ENCODE data around the gene CLEC4E. TPM values are rescaled to one million over a fixed set of nuclear protein-coding genes. Genes with fewer than 3 reads are reported as not detected.

Gene CLEC4E
- total and polyA plus RNA-seq, 2 experiments from 2014 or later = not detected

DNA sequence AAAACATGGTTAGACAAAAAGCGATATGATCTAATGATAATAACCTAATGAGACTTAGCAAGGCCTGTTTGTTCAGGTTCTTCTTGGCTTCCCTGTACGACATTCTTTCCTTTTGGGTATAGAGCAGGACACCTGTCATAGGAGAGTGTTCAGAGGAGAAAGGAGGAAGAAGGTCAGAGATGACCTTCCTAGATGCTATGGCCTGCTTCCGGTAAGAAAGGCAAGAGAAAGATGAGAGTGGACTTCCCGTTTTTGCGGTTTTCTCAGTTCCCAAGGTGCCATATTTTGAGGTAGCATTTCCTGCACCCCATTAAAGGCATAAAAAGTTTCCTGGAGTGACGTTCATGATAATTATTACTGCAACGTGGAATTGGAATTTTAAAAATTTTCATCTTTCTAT, 8.7 kb downstream of the CLEC4E start:
- Histone ChIP-seq H2AFZ (no peak overlapping the region), H3K27ac (no peak overlapping the region), H3K9me3 (ENCODE audit: low read depth) (no peaks in the 10 kb centered on the region), H3K4me2 (ENCODE audit: unreplicated experiment) (no peak overlapping the region), H3K4me1 (ENCODE audit: insufficient read depth) (no peaks in the 10 kb centered on the region), H4K20me1 (ENCODE audit: insufficient read depth) (no peaks in the 10 kb centered on the region), H3K4me3 (no peak overlapping the region), H3K79me2 (ENCODE audit: insufficient read depth) (no peaks in the 10 kb centered on the region), H3K27me3 (replicated peaks; ENCODE audit: insufficient read depth) (0 out of 2 replicates have a peak, but pooled peaks cover 6% of the 10 kb centered on the region), H3K9me2 (ENCODE audit: insufficient read depth) (no peaks in the 10 kb centered on the region), H3K9ac (no peak overlapping the region), H3K36me3 (ENCODE audit: low read depth) (no peaks in the 10 kb centered on the region), H3F3A (ENCODE audit: insufficient read depth) (no peaks in the 10 kb centered on the region)
- DNase-seq = no peak
- in situ Hi-C loops (cut with MboI) = no loop called here
- 49 to 53% methylated on average over 7 of the region's 7 CpGs for WGBS, 2 experiments (ENCODE audit: low coverage in 1 of 2, low lambda C conversion rate in 2 of 2, missing lambda C conversion rate in 2 of 2)
- TF ChIP-seq EZH2phosphoT487 (IDR thresholded peaks at IDR 0.05; ENCODE audit: insufficient read depth, low read depth) (no peak), EZH2 (IDR thresholded peaks at IDR 0.05; ENCODE audit: insufficient read depth, poor library complexity, severe bottlenecking) (no peak)

DNA sequence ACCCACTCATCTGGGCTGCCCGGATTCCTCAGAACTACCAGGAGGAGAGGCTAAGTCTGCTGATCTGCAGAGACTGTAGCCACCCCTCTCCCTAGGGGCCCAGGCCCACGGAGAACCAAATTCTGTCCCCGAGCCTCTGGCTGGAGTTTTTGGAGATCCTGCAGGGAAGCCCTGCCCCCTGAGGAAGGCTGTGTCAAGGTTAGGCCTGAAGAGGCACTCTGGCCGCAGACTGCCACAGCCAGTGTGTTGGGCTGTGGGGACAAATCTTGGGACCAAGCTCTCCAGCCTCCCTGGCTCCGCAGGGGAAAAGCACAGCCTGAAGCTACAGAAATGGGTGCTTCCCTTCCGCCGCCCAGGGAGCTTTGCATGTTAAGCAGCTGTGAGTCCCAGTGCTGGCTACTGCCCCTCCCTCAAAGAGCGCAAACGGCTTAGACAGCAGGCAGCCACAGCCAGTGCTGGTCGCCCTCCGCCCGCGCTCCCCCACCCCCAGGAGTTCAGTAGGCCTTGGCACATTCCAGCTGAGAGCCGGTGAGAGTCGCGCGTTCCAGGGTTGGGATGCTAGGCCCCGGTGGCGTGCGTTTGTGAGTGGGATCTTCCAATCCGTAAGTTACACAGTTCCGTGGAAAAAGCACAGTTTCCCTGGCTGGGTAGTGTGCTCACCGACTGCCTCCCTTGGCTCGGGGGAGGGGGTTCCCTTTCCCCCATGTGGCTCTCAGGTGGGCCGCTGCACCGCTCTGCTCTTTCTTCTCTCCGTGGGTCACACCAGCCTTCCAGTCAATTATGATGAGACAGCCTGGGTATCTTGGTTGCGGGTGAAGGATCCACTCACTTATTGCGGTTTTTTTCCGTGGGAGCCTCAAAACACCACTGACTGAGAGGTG, 13.2 kb downstream of the CLEC4E start:
- H3K4me1 ChIP-seq (ENCODE audit: insufficient read depth) = no peaks in the 10 kb centered on the region
- no peaks in the 10 kb centered on the region for H3K9me3 ChIP-seq (ENCODE audit: low read depth)
- no peak overlapping the region for H2AFZ ChIP-seq
- H3K9me2 ChIP-seq (ENCODE audit: insufficient read depth) = no peaks in the 10 kb centered on the region
- H3K9ac ChIP-seq = no peak overlapping the region
- H3K4me2 ChIP-seq (ENCODE audit: unreplicated experiment) = no peak overlapping the region
- 0 out of 2 replicates have a peak, but pooled peaks cover 9% of the 10 kb centered on the region for H3K27me3 ChIP-seq (replicated peaks; ENCODE audit: insufficient read depth)
- no peak for TF ChIP-seq EZH2 (IDR thresholded peaks at IDR 0.05; ENCODE audit: insufficient read depth, poor library complexity, severe bottlenecking)
- no peak for TF ChIP-seq EZH2phosphoT487 (IDR thresholded peaks at IDR 0.05; ENCODE audit: insufficient read depth, low read depth)
- 42 to 43% methylated on average over 29 to 30 of the region's 30 CpGs for WGBS, 2 experiments (ENCODE audit: low coverage in 1 of 2, low lambda C conversion rate in 2 of 2, missing lambda C conversion rate in 2 of 2)
- H3K4me3 ChIP-seq = no peak overlapping the region
- no peak overlapping the region for H3K27ac ChIP-seq
- no peak for DNase-seq
- H3K36me3 ChIP-seq (ENCODE audit: low read depth) = no peaks in the 10 kb centered on the region
- in situ Hi-C loops (cut with MboI) = no loop called here
- no peaks in the 10 kb centered on the region for H3K79me2 ChIP-seq (ENCODE audit: insufficient read depth)
- no peaks in the 10 kb centered on the region for H3F3A ChIP-seq (ENCODE audit: insufficient read depth)
- H4K20me1 ChIP-seq (ENCODE audit: insufficient read depth) = no peaks in the 10 kb centered on the region

DNA sequence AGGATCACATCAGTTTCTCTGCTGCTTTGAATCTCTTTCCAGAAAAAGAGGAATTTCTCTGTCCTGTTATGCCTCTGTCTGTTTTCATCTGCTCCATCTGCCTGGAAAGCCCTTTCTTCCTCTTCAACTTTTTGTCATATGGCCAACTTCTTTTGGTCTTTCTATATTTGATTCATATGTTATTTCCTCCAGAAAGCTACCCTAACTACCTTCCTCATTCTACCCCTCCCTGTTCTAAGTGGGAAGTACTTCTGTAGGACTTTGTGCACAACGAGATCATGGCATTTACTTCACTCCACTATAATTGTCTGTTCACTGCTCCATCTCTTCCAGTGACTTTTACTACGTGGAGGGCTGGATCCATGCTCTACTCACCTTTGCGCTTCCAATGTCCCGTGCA, 21.5 kb downstream of the CLEC4E start:
- H3K27me3 ChIP-seq (replicated peaks; ENCODE audit: insufficient read depth) = no peaks in the 10 kb centered on the region
- no peaks in the 10 kb centered on the region for H3K4me1 ChIP-seq (ENCODE audit: insufficient read depth)
- H3K4me2 ChIP-seq (ENCODE audit: unreplicated experiment) = no peak overlapping the region
- H3K9ac ChIP-seq = no peak overlapping the region
- H3K9me3 ChIP-seq (ENCODE audit: low read depth) = no peaks in the 10 kb centered on the region
- no peaks in the 10 kb centered on the region for H3K36me3 ChIP-seq (ENCODE audit: low read depth)
- H4K20me1 ChIP-seq (ENCODE audit: insufficient read depth) = no peaks in the 10 kb centered on the region
- no peak for DNase-seq
- no peak overlapping the region for H3K4me3 ChIP-seq
- no peak overlapping the region for H2AFZ ChIP-seq
- H3K79me2 ChIP-seq (ENCODE audit: insufficient read depth) = no peaks in the 10 kb centered on the region
- in situ Hi-C loops (cut with MboI) = no loop called here
- H3K9me2 ChIP-seq (ENCODE audit: insufficient read depth) = no peaks in the 10 kb centered on the region
- H3F3A ChIP-seq (ENCODE audit: insufficient read depth) = no peaks in the 10 kb centered on the region
- H3K27ac ChIP-seq = no peak overlapping the region
- WGBS, 2 experiments (ENCODE audit: low coverage in 1 of 2, low lambda C conversion rate in 2 of 2, missing lambda C conversion rate in 2 of 2) = 37 to 40% methylated on average over 4 of the region's 4 CpGs
- TF ChIP-seq EZH2phosphoT487 (IDR thresholded peaks at IDR 0.05; ENCODE audit: insufficient read depth, low read depth) = no peak
- TF ChIP-seq EZH2 (IDR thresholded peaks at IDR 0.05; ENCODE audit: insufficient read depth, poor library complexity, severe bottlenecking) = no peak

DNA sequence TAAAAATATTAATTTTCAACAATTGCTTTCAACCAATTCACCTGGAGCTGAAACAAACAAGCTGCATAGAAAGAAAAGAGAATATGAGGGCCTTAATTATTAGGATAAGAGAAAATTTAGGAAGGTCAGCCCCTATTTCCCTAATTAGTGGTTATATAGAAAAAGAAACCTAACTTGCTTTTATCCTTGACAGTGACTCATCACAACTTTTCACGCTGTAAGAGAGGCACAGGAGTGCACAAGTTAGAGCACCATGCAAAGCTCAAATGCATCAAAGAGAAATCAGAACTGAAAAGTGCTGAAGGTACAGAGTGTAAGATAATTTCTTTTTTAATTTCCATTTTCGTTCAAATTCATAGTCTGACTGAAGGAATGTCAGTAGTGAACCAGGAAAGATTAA, 22.7 kb downstream of the CLEC4E start:
- Histone ChIP-seq H2AFZ (no peak overlapping the region), H3K36me3 (ENCODE audit: low read depth) (no peaks in the 10 kb centered on the region), H3K4me1 (ENCODE audit: insufficient read depth) (no peaks in the 10 kb centered on the region), H3K9me3 (ENCODE audit: low read depth) (no peaks in the 10 kb centered on the region), H3K4me2 (ENCODE audit: unreplicated experiment) (no peak overlapping the region), H3K79me2 (ENCODE audit: insufficient read depth) (no peaks in the 10 kb centered on the region), H3K27me3 (replicated peaks; ENCODE audit: insufficient read depth) (no peaks in the 10 kb centered on the region), H3F3A (ENCODE audit: insufficient read depth) (no peaks in the 10 kb centered on the region), H4K20me1 (ENCODE audit: insufficient read depth) (no peaks in the 10 kb centered on the region), H3K4me3 (no peak overlapping the region), H3K9ac (no peak overlapping the region), H3K9me2 (ENCODE audit: insufficient read depth) (no peaks in the 10 kb centered on the region), H3K27ac (no peak overlapping the region)
- 22 to 29% methylated on average over 2 of the region's 2 CpGs for WGBS, 2 experiments (ENCODE audit: low coverage in 1 of 2, low lambda C conversion rate in 2 of 2, missing lambda C conversion rate in 2 of 2)
- no peak for TF ChIP-seq EZH2phosphoT487 (IDR thresholded peaks at IDR 0.05; ENCODE audit: insufficient read depth, low read depth)
- no peak for TF ChIP-seq EZH2 (IDR thresholded peaks at IDR 0.05; ENCODE audit: insufficient read depth, poor library complexity, severe bottlenecking)
- DNase-seq = no peak
- in situ Hi-C loops (cut with MboI) = no loop called here

Data from GM23248 (cell line).